WERI-Rb-1 (cell line): ENCODE results near the gene MED26.

Experiments used
- DNase-seq: peaks from one replicate; pipeline ENCODE4 v3.0.0-alpha.2; 2020
- H3K27ac ChIP-seq: fragments of 250-450 bp; sonication (Bioruptor Pico); 2 replicates; pipeline ENCODE4 v1.5.1; 2020; ENCODE audit warnings: mild to moderate bottlenecking, moderate library complexity
- H3K27me3 ChIP-seq: fragments of 250-450 bp; sonication (Bioruptor Pico); 2 replicates; pipeline ENCODE4 v1.5.1; 2021; ENCODE audit warnings: mild to moderate bottlenecking, low read depth, moderate library complexity; ENCODE audit not compliant: insufficient read depth, severe bottlenecking
- H3K36me3 ChIP-seq: fragments of 250-450 bp; sonication (Bioruptor Pico); 2 replicates; pipeline ENCODE4 v1.5.1; 2020; ENCODE audit warnings: mild to moderate bottlenecking, moderate library complexity
- H3K4me3 ChIP-seq: 2 replicates; pipeline ENCODE4 v1.5.1; 2011; ENCODE audit warnings: low read depth, mild to moderate bottlenecking, control low read depth, low read length
- H3K9me3 ChIP-seq: fragments of 250-450 bp; sonication (Bioruptor Pico); 2 replicates; pipeline ENCODE4 v1.5.1; 2021; ENCODE audit warnings: mild to moderate bottlenecking, moderate library complexity; ENCODE audit not compliant: severe bottlenecking
- TF ChIP-seq, protein P1 (sequence below): IDR thresholded peaks from 2 replicates; pipeline ENCODE4 v1.5.1; 2011; ENCODE audit warnings: low read depth, mild to moderate bottlenecking, control low read depth, inconsistent platforms, low read length

The MED26 gene

DNA sequence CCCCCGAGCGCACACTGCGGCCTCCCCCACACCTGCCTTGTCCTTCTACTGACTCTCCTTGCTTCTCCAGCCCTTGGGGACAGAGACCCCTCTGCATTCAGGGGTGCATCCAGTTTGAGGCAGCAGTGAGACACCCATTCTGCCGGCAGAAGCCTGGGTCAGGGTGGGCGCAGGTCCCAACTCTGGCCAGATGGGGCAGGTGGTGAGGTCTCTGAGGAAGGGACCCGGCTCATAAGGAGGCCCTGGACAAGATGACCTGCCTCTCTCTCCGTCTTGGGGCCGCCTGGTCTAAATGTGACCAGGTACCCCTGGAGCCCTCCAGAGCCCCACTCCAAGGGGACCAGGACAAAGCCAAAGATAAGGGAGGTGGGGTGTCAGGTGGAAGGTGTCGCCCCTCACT lies 91.9 kb downstream of the MED26 start:
- H3K9me3 ChIP-seq, result no peaks in the 10 kb centered on the region
- H3K27me3 ChIP-seq, result no peaks in the 10 kb centered on the region
- H3K36me3 ChIP-seq, result peaks cover 87% of the 10 kb centered on the region
- TF ChIP-seq, protein P1, sequence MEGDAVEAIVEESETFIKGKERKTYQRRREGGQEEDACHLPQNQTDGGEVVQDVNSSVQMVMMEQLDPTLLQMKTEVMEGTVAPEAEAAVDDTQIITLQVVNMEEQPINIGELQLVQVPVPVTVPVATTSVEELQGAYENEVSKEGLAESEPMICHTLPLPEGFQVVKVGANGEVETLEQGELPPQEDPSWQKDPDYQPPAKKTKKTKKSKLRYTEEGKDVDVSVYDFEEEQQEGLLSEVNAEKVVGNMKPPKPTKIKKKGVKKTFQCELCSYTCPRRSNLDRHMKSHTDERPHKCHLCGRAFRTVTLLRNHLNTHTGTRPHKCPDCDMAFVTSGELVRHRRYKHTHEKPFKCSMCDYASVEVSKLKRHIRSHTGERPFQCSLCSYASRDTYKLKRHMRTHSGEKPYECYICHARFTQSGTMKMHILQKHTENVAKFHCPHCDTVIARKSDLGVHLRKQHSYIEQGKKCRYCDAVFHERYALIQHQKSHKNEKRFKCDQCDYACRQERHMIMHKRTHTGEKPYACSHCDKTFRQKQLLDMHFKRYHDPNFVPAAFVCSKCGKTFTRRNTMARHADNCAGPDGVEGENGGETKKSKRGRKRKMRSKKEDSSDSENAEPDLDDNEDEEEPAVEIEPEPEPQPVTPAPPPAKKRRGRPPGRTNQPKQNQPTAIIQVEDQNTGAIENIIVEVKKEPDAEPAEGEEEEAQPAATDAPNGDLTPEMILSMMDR, result no peak
- DNase-seq, result no peak
- no peak overlapping the region for H3K27ac ChIP-seq
- H3K4me3 ChIP-seq, result no peak overlapping the region

DNA sequence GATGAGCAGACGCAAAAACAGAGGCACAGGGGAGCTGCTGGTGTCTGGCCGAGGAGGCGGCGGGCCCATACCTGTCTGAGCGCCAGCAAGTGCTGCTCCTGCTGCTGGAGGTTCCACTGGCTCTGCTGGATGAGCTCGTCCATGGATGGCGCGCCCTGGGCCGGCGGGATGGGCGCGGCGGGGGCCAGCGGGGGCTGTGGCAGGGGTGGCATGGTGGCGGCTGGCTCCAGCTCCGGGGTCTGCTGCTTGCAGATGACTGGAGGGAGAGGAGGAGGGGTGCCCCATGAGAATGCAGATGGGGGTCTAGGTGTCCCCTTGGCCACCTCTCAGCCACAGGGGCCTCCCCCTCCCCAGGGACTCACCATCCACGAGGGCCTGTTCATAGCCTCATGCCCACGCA lies 92.6 kb downstream of the MED26 start:
- no peak for DNase-seq
- TF ChIP-seq, protein P1, result no peak
- Histone ChIP-seq H3K4me3 (no peak overlapping the region), H3K27me3 (no peaks in the 10 kb centered on the region), H3K27ac (no peak overlapping the region), H3K36me3 (peaks cover 88% of the 10 kb centered on the region), H3K9me3 (no peaks in the 10 kb centered on the region)

DNA sequence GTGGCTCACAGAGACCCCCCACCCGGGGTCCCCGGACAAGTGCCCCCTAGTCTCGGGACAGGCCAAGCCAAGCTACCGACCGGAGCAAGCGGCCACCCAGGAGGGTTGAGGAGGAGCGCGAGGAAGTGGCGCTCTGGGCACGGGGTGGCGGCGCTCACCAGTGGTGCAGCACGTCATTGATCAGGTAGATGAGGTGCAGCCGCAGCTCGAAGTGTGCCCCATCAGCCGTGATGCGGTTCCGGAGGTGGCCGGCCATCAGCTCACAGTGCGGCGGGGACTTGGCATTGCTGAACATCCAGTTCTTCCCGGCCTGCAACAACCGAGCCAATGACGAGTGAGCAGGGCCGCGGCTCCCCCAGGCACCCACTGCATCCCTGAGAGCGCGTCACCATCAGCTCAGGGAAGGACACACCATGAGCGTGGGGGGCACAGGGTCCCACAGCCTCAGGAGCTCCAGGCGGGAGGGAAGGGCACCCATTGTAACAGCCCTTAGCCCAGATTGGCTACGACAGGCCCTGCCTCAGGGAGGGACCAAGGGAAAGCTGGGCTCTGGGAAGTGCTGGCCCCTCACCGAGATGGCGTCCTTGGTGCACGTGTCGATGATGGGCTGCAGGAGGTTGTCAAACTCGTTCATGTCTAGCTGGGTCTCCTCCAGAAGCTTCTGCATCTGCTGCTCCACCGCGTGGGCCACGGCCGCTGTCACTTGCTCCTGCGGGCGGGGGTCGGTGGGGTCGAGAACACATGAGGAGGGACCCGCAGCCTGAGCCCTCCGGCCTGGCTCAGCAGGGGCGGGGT lies 95.4 kb downstream of the MED26 start:
- peaks cover 96% of the 10 kb centered on the region for H3K36me3 ChIP-seq
- no peak overlapping the region for H3K4me3 ChIP-seq
- TF ChIP-seq, protein P1, result no peak
- no peak overlapping the region for H3K27ac ChIP-seq
- H3K27me3 ChIP-seq, result no peaks in the 10 kb centered on the region
- no peak for DNase-seq
- H3K9me3 ChIP-seq, result no peaks in the 10 kb centered on the region

DNA sequence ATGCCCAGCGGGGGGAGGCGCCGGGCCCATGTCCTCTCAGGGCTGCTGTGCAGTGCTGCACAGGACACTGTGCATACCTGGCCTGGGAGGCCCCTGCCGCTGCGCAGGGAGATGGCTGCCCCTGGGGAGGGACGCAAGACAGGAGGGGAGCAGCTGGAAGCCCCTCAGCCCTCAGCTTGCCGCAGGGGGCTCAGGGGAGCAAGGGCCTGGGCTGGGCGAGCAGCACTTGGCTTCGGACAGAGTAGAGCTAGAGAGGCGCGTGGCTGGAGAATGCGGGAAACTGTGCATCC lies 96.7 kb downstream of the MED26 start:
- no peak for DNase-seq
- H3K36me3 ChIP-seq, result peaks cover 97% of the 10 kb centered on the region

DNA sequence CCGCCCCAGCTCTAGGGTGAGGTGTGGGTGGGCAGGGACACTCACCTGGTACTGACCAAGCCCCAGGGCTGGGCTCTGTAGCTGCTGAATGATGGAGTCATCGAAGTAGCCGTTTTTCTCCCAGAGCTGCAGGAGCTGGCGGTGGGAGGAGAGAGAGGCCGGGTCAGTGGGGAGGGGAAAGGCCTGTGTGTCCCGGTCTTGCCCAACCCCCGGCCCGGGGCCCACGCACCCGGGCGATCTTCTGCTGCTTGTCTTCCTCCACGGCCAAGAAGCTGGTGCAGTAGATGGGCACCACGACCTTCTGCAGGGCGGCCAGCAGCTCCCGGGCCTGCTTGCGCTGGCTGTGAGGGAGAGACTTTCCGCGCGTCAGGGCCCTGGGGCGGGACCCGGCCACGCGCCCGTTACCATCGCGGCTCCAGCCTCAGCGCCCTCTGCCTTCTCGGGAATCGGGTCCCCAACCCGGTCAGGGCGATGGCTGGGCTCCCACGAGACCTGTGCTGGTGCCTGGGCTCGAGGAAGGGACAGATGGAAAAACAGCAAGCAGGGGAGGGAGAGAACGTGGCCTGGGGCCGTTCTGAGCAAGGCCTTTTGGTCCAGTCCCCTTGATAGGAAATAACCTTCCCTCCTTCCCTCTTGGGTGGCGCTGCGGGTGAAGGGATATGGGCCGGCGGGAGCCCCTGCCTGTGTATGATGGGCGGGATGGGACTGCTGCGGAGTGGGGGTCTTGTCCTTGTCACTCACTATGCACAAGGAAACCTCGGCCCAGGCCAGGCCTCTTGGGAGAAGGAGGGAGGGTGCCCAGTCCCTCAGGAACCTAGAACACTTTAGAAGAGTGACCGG lies 97.2 kb downstream of the MED26 start:
- Histone ChIP-seq H3K27ac (no peak overlapping the region), H3K27me3 (no peaks in the 10 kb centered on the region), H3K9me3 (no peaks in the 10 kb centered on the region), H3K36me3 (peaks cover 97% of the 10 kb centered on the region), H3K4me3 (no peak overlapping the region)
- DNase-seq, result no peak
- TF ChIP-seq, protein P1, result no peak

More for the DNA sequence above, 96.7 kb downstream of the MED26 start:
- TF ChIP-seq, protein P1, result no peak
- Histone ChIP-seq H3K4me3 (no peak overlapping the region), H3K27ac (no peak overlapping the region), H3K9me3 (no peaks in the 10 kb centered on the region), H3K27me3 (no peaks in the 10 kb centered on the region)
